K562 (cell line): ENCODE data around the gene AKAP7. TPM values are rescaled to one million over a fixed set of nuclear protein-coding genes. Genes with fewer than 3 reads are reported as not detected.

ENCODE experiments used
- ATAC-seq: fragments of 200-7000 bp; cut with Tn5 transposase; 3 replicates; pipeline ENCODE4 v1.9.1; 2020; ENCODE audit warnings: moderate library complexity
- BruUV-seq: library from RNA; stranded (reverse); fragments of 400-500 nt; replicated peaks from 2 replicates; lab custom pipeline; 2021; lab: Mats Ljungman, UMichigan
- CTCF ChIA-PET: fragments of 300-600 bp; formaldehyde crosslinking; extraction: SDS; loops from one replicate; lab custom pipeline; 2021; ENCODE audit warnings: low intra/inter-chr PET ratio; lab: Yijun Ruan, JAX
- POLR2A ChIA-PET: fragments of 300-600, 350-650 bp; sonication (Branson Sonifier 250); formaldehyde crosslinking; extraction: SDS; loops from one replicate; lab custom pipeline; 2021; ENCODE audit warnings: antibody characterized with exemption, inconsistent platforms; lab: Yijun Ruan, JAX
- DNase-seq, 4 experiments: peaks; one replicate each; pipeline versions ENCODE4 v3.0.0 to v3.0.0-alpha.2; 2011 to 2018; ENCODE audit warnings: low spot score in 3 of 4, mixed read lengths in 3 of 4; ENCODE audit errors: extremely low read depth in 1 of 4
- FAIRE-seq: peaks from 2 replicates; lab custom pipeline; 2011; peaks lifted over from hg19 to GRCh38; lab: Jason Lieb, UNC
- H2AFZ ChIP-seq: 2 replicates; pipeline ENCODE4 v1.6.0; 2011; ENCODE audit warnings: low read depth, low read length, control low read depth, inconsistent platforms
- H3K27ac ChIP-seq: fragments of 200-600 bp; 3 replicates; pipeline ENCODE4 v1.8.0; 2011; ENCODE audit warnings: low read depth, mild to moderate bottlenecking, control low read depth, inconsistent platforms, low read length, moderate library complexity, mixed read lengths; ENCODE audit errors: extremely low read depth
- H3K27me3 ChIP-seq, 2 experiments: fragments of 300-600 bp in 1 of 2; 2 replicates in 1 of 2; 3 replicates in 1 of 2; pipeline versions ENCODE4 v1.6.0 to v1.8.0; 2011; ENCODE audit warnings: inconsistent platforms in 2 of 2, low read length in 2 of 2, mild to moderate bottlenecking in 1 of 2, mixed read lengths in 1 of 2, moderate library complexity in 1 of 2; ENCODE audit not compliant: control insufficient read depth in 2 of 2, insufficient read depth in 2 of 2
- H3K36me3 ChIP-seq: fragments of 300-600 bp; 3 replicates; pipeline ENCODE4 v1.8.0; 2011; ENCODE audit warnings: mild to moderate bottlenecking, low read length, inconsistent platforms; ENCODE audit not compliant: control insufficient read depth, insufficient read depth
- H3K4me1 ChIP-seq, 2 experiments: fragments of 200-600 bp in 1 of 2; replicated peaks in 1 of 2; 2 replicates in 1 of 2; 3 replicates in 1 of 2; pipeline versions ENCODE4 v1.5.1 to v1.8.0; 2011; ENCODE audit warnings: inconsistent platforms in 2 of 2, low read length in 2 of 2, mild to moderate bottlenecking in 1 of 2, mixed read lengths in 1 of 2, moderate library complexity in 1 of 2; ENCODE audit not compliant: control insufficient read depth in 2 of 2, insufficient read depth in 2 of 2
- H3K4me2 ChIP-seq: 2 replicates; pipeline ENCODE4 v1.6.1; 2011; ENCODE audit warnings: low read length, control low read depth, inconsistent platforms, mixed read lengths; ENCODE audit not compliant: insufficient read depth
- H3K4me3 ChIP-seq: fragments of 200-600 bp; sonication (generic), shearing (Covaris generic); 2 replicates; pipeline ENCODE4 v1.5.1; 2016; ENCODE audit warnings: control low read depth, inconsistent platforms
- H3K79me2 ChIP-seq: fragments of 200-600 bp; 3 replicates; pipeline ENCODE4 v1.8.0; 2011; ENCODE audit warnings: low read length, inconsistent platforms; ENCODE audit not compliant: control insufficient read depth, insufficient read depth
- H3K9ac ChIP-seq, 2 experiments: 2 replicates each; pipeline versions ENCODE4 v1.6.0 to v1.6.1; 2011; ENCODE audit warnings: low read depth in 2 of 2, low read length in 2 of 2, control low read depth in 1 of 2, inconsistent platforms in 1 of 2, mild to moderate bottlenecking in 1 of 2, mixed read lengths in 1 of 2; ENCODE audit not compliant: insufficient read depth in 1 of 2
- H3K9me1 ChIP-seq: one replicate; pipeline ENCODE4 v1.6.0; 2011; ENCODE audit warnings: inconsistent platforms, mild to moderate bottlenecking, low read length, moderate library complexity; ENCODE audit not compliant: control insufficient read depth, insufficient read depth
- H3K9me3 ChIP-seq: replicated peaks from 2 replicates; pipeline ENCODE4 v1.5.1; 2011; ENCODE audit warnings: low read depth, low read length, inconsistent platforms; ENCODE audit not compliant: control insufficient read depth, insufficient read depth
- H4K20me1 ChIP-seq: replicated peaks from 2 replicates; pipeline ENCODE4 v1.6.1; 2011; ENCODE audit warnings: low read length, inconsistent platforms, mixed read lengths; ENCODE audit not compliant: control insufficient read depth, insufficient read depth
- CCAR2 ChIP-seq: fragments of 200-400 bp; formaldehyde crosslinking; IDR thresholded peaks from 2 replicates; pipeline ENCODE4 v1.6.1; 2017; ENCODE audit warnings: mild to moderate bottlenecking, low read depth, low read length
- CCNT2 ChIP-seq: IDR thresholded peaks from 2 replicates; pipeline ENCODE4 v1.6.1; 2011; ENCODE audit warnings: borderline replicate concordance, low read depth, mild to moderate bottlenecking, moderate library complexity, mixed read lengths, low read length; ENCODE audit not compliant: insufficient read length; ENCODE audit errors: extremely low read depth
- MIER1 ChIP-seq: fragments of 450-650 bp; IDR thresholded peaks from 2 replicates; pipeline ENCODE4 v1.6.1; 2016; ENCODE audit warnings: antibody characterized with exemption, mild to moderate bottlenecking, low read depth
- NFATC3 ChIP-seq: fragments of 450-650 bp; IDR thresholded peaks from 2 replicates; pipeline ENCODE4 v1.6.1; 2017; ENCODE audit warnings: mild to moderate bottlenecking
- RBM25 ChIP-seq: fragments of 200-400 bp; formaldehyde crosslinking; IDR thresholded peaks from 2 replicates; pipeline ENCODE4 v1.6.1; 2018; ENCODE audit warnings: low read length, low read depth, moderate library complexity; ENCODE audit not compliant: severe bottlenecking
- SP1 ChIP-seq: sonication (generic); formaldehyde crosslinking; IDR thresholded peaks from 2 replicates; pipeline ENCODE4 v1.8.1; 2022; ENCODE audit warnings: mild to moderate bottlenecking, missing genetic modification reagents
- XRCC5 ChIP-seq: fragments of 200-400 bp; formaldehyde crosslinking; IDR thresholded peaks from 2 replicates; pipeline ENCODE4 v1.6.1; 2017; ENCODE audit warnings: low read depth, mild to moderate bottlenecking, low read length
- ZC3H4 ChIP-seq: sonication (generic); formaldehyde crosslinking; IDR thresholded peaks from 2 replicates; pipeline ENCODE4 v1.9.0; 2021; ENCODE audit warnings: missing genetic modification reagents, borderline replicate concordance
- ZNF76 ChIP-seq: fragments of 250-450 bp; sonication (Bioruptor Pico); IDR thresholded peaks from 2 replicates; pipeline ENCODE4 v1.4.0; 2020; ENCODE audit warnings: mild to moderate bottlenecking, moderate library complexity, borderline replicate concordance
- ZNF77 ChIP-seq: fragments of 250-450 bp; sonication (Bioruptor Pico); IDR thresholded peaks from 2 replicates; pipeline ENCODE4 v1.5.0; 2020
- WGBS: fragments of 100-300 bp; shearing (Covaris generic); methylation state at CpG from one replicate; pipeline ENCODE4 v1.1.6; 2016; ENCODE audit warnings: low coverage, mixed read lengths; ENCODE audit not compliant: insufficient coverage; ENCODE audit errors: missing lambda C conversion rate; 5-methylcytosine and 5-hydroxymethylcytosine counted together
- in situ Hi-C: fragments of 300-500 bp; cut with MboI; formaldehyde crosslinking; loops from 4 replicates; pipeline ENCODE4 v1.15.0; 2018; ENCODE audit warnings: inconsistent platforms, mixed read lengths
- intact Hi-C: fragments of 100-400 bp; cut with micrococcal nuclease; formaldehyde crosslinking; loops from 2 replicates; pipeline ENCODE4 v1.14.2; 2022
- polyA plus RNA-seq, 8 experiments: library from polyadenylated mRNA; depleted of rRNA in 4 of 8; stranded (reverse) in 5 of 8; unstranded in 3 of 8; fragments of >200 nt; fragmentation: Nextera tagmentation in 2 of 8; fragmentation: Illumina TruSeq in 1 of 8; extraction: Ambion mirVana in 2 of 8; extraction: Trizol in 1 of 8; gene quantifications; 2 replicates each; pipeline versions ENCODE4 v1.2.1 to v1.2.3, GENCODE V29; 2011 to 2014; ENCODE audit warnings: inconsistent platforms in 1 of 8, missing spikeins in 1 of 8
- total RNA-seq, 7 experiments: library from RNA; depleted of rRNA in 6 of 7; stranded (reverse); fragments of >200 nt in 6 of 7; fragmentation: Illumina TruSeq in 2 of 7; extraction: Trizol in 2 of 7; gene quantifications; 2 replicates each; pipeline versions ENCODE4 v1.2.1 to v1.2.3, GENCODE V29; 2011 to 2021; ENCODE audit warnings: low replicate concordance in 1 of 7
- TF ChIP-seq, protein P1 (sequence below): sonication (generic); formaldehyde crosslinking; IDR thresholded peaks from 2 replicates; pipeline ENCODE4 v1.8.1; 2023; ENCODE audit warnings: mild to moderate bottlenecking, missing genetic modification reagents
- TF ChIP-seq, protein P2 (sequence below): fragments of 250-450 bp; sonication (Bioruptor Pico); IDR thresholded peaks from 2 replicates; pipeline ENCODE4 v1.9.0; 2021; ENCODE audit warnings: mild to moderate bottlenecking
- TF ChIP-seq, protein P3 (sequence below): fragments of 250-450 bp; sonication (Bioruptor Pico); IDR thresholded peaks from 2 replicates; pipeline ENCODE4 v1.8.0; 2021; ENCODE audit warnings: moderate library complexity, mild to moderate bottlenecking, inconsistent platforms

The AKAP7 gene
- total and polyA plus RNA-seq, 9 of the 15 experiments (the other 6 are each of a cell fraction or from before 2014, with no cell fraction given): 0.82 to 2.6 (median 1.6) TPM

GRCh38 chr6:131283466-131284175 lies 148.4 kb downstream of the AKAP7 start:
- no TSS peak for BruUV-seq
- Histone ChIP-seq H3K36me3 (no peaks in the 10 kb centered on the region), H3K4me2 (no peak overlapping the region), H3K9ac (no peak overlapping the region), H2AFZ (no peak overlapping the region), H3K79me2 (no peaks in the 10 kb centered on the region), H3K4me1 (no peaks in the 10 kb centered on the region), H3K9me1 (no peaks in the 10 kb centered on the region), H3K9me3 (no peaks in the 10 kb centered on the region), H3K27ac (no peak overlapping the region), H3K4me3 (no peak overlapping the region), H3K27me3 (no peaks in the 10 kb centered on the region), H4K20me1 (no peaks in the 10 kb centered on the region)
- intact Hi-C loops (no loop called here), in situ Hi-C loops (no loop called here)
- DNase-seq: no peak
- no peak for FAIRE-seq
- ChIA-PET CTCF (no interaction called here), POLR2A (no interaction called here)
- no peak for ATAC-seq
- WGBS: 16% methylated on average over 7 of the region's 7 CpGs
- TF ChIP-seq CCNT2 (no peak), ZNF77 (CRISPR knock-in tag) (no peak), RBM25 (no peak), NFATC3 (no peak), MIER1 (no peak), SP1 (CRISPR knock-in tag) (no peak), CCAR2 (no peak), ZNF76 (CRISPR knock-in tag) (no peak), XRCC5 (no peak), ZC3H4 (CRISPR knock-in tag) (no peak)
- TF ChIP-seq, protein P1, sequence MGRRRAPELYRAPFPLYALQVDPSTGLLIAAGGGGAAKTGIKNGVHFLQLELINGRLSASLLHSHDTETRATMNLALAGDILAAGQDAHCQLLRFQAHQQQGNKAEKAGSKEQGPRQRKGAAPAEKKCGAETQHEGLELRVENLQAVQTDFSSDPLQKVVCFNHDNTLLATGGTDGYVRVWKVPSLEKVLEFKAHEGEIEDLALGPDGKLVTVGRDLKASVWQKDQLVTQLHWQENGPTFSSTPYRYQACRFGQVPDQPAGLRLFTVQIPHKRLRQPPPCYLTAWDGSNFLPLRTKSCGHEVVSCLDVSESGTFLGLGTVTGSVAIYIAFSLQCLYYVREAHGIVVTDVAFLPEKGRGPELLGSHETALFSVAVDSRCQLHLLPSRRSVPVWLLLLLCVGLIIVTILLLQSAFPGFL (CRISPR knock-in tag): no peak
- TF ChIP-seq, protein P2, sequence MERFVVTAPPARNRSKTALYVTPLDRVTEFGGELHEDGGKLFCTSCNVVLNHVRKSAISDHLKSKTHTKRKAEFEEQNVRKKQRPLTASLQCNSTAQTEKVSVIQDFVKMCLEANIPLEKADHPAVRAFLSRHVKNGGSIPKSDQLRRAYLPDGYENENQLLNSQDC: no peak
- TF ChIP-seq, protein P3, sequence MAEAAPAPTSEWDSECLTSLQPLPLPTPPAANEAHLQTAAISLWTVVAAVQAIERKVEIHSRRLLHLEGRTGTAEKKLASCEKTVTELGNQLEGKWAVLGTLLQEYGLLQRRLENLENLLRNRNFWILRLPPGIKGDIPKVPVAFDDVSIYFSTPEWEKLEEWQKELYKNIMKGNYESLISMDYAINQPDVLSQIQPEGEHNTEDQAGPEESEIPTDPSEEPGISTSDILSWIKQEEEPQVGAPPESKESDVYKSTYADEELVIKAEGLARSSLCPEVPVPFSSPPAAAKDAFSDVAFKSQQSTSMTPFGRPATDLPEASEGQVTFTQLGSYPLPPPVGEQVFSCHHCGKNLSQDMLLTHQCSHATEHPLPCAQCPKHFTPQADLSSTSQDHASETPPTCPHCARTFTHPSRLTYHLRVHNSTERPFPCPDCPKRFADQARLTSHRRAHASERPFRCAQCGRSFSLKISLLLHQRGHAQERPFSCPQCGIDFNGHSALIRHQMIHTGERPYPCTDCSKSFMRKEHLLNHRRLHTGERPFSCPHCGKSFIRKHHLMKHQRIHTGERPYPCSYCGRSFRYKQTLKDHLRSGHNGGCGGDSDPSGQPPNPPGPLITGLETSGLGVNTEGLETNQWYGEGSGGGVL (CRISPR knock-in tag): no peak
